ENCODE results near the gene USE1. TPM values are rescaled to one million over a fixed set of nuclear protein-coding genes. Genes with fewer than 3 reads are reported as not detected.

The USE1 gene
- total and polyA plus RNA-seq, 4 donors = 9.6 to 27.8 (median 18.1) TPM

GRCh38 chr19:17264641-17264979 is 49.5 kb downstream of the USE1 start, which contains the start of gene USHBP1:
TSS of gene USHBP1 (minus strand) at chr19:17264745. CDS start at chr19:17264299, 446 bp downstream.
- peak within 1 kb of the TSS; percentile 13 to 46 for H3K27ac ChIP-seq (ENCODE audit: low read depth in 1 of 2, low read length in 2 of 2)
- H3K9ac ChIP-seq (ENCODE audit: low read depth in 1 of 2, low read length in 2 of 2) = peak within 1 kb of the TSS in 1 of 2 donors; percentile 36
- no peaks in the 10 kb centered on the region for H3K27me3 ChIP-seq (ENCODE audit: control insufficient read depth in 4 of 4, insufficient read depth in 4 of 4, low read length in 3 of 4)
- DNase-seq (ENCODE audit: low spot score) = no peak
- H3K4me3 ChIP-seq (ENCODE audit: low read depth in 1 of 3, low read length in 3 of 3) = peak within 1 kb of the TSS in 1 of 3 donors; percentile 7
- peaks cover 0 to 3% (median 0%) of the 10 kb centered on the region in 4 donors for H3K36me3 ChIP-seq (ENCODE audit: control insufficient read depth in 4 of 4, insufficient read depth in 3 of 4, low read depth in 1 of 4, low read length in 3 of 4)
- peaks cover 3 to 11% (median 10%) of the 10 kb centered on the region in 4 donors for H3K4me1 ChIP-seq (ENCODE audit: control insufficient read depth in 4 of 4, insufficient read depth in 4 of 4, low read length in 3 of 4)
- 59% methylated on average over 5 of the region's 5 CpGs for WGBS
- no peak for TF ChIP-seq REST (IDR thresholded peaks at IDR 0.05)
- no peak for TF ChIP-seq FOXA1 (IDR thresholded peaks at IDR 0.05)
- peak; percentile 31 for TF ChIP-seq SP1 (IDR thresholded peaks at IDR 0.05)
- no peak for TF ChIP-seq TAF1 (conservative IDR thresholded peaks at IDR 0.05)
- no peak for TF ChIP-seq RXRA (IDR thresholded peaks at IDR 0.05)
- no peak for TF ChIP-seq EGR1 (IDR thresholded peaks at IDR 0.05; ENCODE audit: low read depth in 2 of 2)
- H3K9me3 ChIP-seq (ENCODE audit: control insufficient read depth in 4 of 4, low read length in 3 of 4) = no peaks in the 10 kb centered on the region

GRCh38 chr19:17266026-17266425 is 50.9 kb downstream of the USE1 start:
- H3K4me1 ChIP-seq (ENCODE audit: control insufficient read depth in 4 of 4, insufficient read depth in 4 of 4, low read length in 3 of 4) = peaks cover 3 to 11% (median 10%) of the 10 kb centered on the region in 4 donors
- DNase-seq (ENCODE audit: low spot score) = no peak
- 93% methylated on average over 7 of the region's 7 CpGs for WGBS
- no peak overlapping the region for H3K4me3 ChIP-seq (ENCODE audit: low read depth in 1 of 3, low read length in 3 of 3)
- H3K27ac ChIP-seq (ENCODE audit: low read depth in 1 of 2, low read length in 2 of 2) = no peak overlapping the region
- no peaks in the 10 kb centered on the region for H3K27me3 ChIP-seq (ENCODE audit: control insufficient read depth in 4 of 4, insufficient read depth in 4 of 4, low read length in 3 of 4)
- no peaks in the 10 kb centered on the region for H3K9me3 ChIP-seq (ENCODE audit: control insufficient read depth in 4 of 4, low read length in 3 of 4)
- no peak overlapping the region for H3K9ac ChIP-seq (ENCODE audit: low read depth in 1 of 2, low read length in 2 of 2)
- TF ChIP-seq REST (IDR thresholded peaks at IDR 0.05) = no peak
- no peak for TF ChIP-seq FOXA2 (IDR thresholded peaks at IDR 0.05)
- TF ChIP-seq TAF1 (conservative IDR thresholded peaks at IDR 0.05) = no peak
- no peak for TF ChIP-seq RXRA (IDR thresholded peaks at IDR 0.05)
- TF ChIP-seq FOXA1 (IDR thresholded peaks at IDR 0.05) = no peak
- no peak for TF ChIP-seq HNF4A (conservative IDR thresholded peaks at IDR 0.05)
- TF ChIP-seq YY1 (IDR thresholded peaks at IDR 0.05) = no peak
- no peak for TF ChIP-seq SP1 (IDR thresholded peaks at IDR 0.05)
- H3K36me3 ChIP-seq (ENCODE audit: control insufficient read depth in 4 of 4, insufficient read depth in 3 of 4, low read depth in 1 of 4, low read length in 3 of 4) = peaks cover 0 to 6% (median under 1%) of the 10 kb centered on the region in 4 donors

GRCh38 chr19:17266589-17266974 is 51.4 kb downstream of the USE1 start:
- Histone ChIP-seq H3K4me1 (ENCODE audit: control insufficient read depth in 4 of 4, insufficient read depth in 4 of 4, low read length in 3 of 4) (peaks cover 3 to 11% (median 10%) of the 10 kb centered on the region in 4 donors), H3K36me3 (ENCODE audit: control insufficient read depth in 4 of 4, insufficient read depth in 3 of 4, low read depth in 1 of 4, low read length in 3 of 4) (peaks cover 0 to 11% (median 5%) of the 10 kb centered on the region in 4 donors), H3K27ac (ENCODE audit: low read depth in 1 of 2, low read length in 2 of 2) (no peak overlapping the region), H3K9ac (ENCODE audit: low read depth in 1 of 2, low read length in 2 of 2) (no peak overlapping the region), H3K27me3 (ENCODE audit: control insufficient read depth in 4 of 4, insufficient read depth in 4 of 4, low read length in 3 of 4) (no peaks in the 10 kb centered on the region), H3K9me3 (ENCODE audit: control insufficient read depth in 4 of 4, low read length in 3 of 4) (no peaks in the 10 kb centered on the region), H3K4me3 (ENCODE audit: low read depth in 1 of 3, low read length in 3 of 3) (no peak overlapping the region)
- DNase-seq (ENCODE audit: low spot score) = no peak
- 82% methylated on average over 12 of the region's 12 CpGs for WGBS
- TF ChIP-seq YY1 (IDR thresholded peaks at IDR 0.05) (no peak), RXRA (IDR thresholded peaks at IDR 0.05) (no peak), HNF4A (conservative IDR thresholded peaks at IDR 0.05) (no peak), RAD21 (IDR thresholded peaks at IDR 0.05) (no peak), JUND (IDR thresholded peaks at IDR 0.05) (no peak), CTCF (IDR thresholded peaks at IDR 0.05; ENCODE audit: low read depth, low read length, missing input control) (no peak), NR2F2 (IDR thresholded peaks at IDR 0.05) (no peak), FOXA1 (IDR thresholded peaks at IDR 0.05) (no peak), REST (IDR thresholded peaks at IDR 0.05) (no peak), ATF3 (IDR thresholded peaks at IDR 0.05) (no peak)
